Smooth muscle cell (in vitro differentiated cells): ENCODE data around the gene YPEL2. TPM values are rescaled to one million over a fixed set of nuclear protein-coding genes. Genes with fewer than 3 reads are reported as not detected.
"Not testable (repeated sequence)": the region's sequence is repeated elsewhere in the genome, so short reads cannot be mapped to it uniquely, and the experiment has no call there.

Experiments
- DNase-seq: peaks from one replicate; lab custom pipeline; 2025; ENCODE audit not compliant: unreplicated experiment; lab: John Stamatoyannopoulos, UW
- H2AFZ ChIP-seq: fragments of 200-600 bp; sonication (generic); 2 replicates; pipeline ENCODE4 v1.6.0; 2016; ENCODE audit warnings: antibody characterized with exemption, low read depth, mild to moderate bottlenecking
- H3F3A ChIP-seq: fragments of 200-600 bp; sonication (generic); 2 replicates; pipeline ENCODE4 v1.6.0; 2017; ENCODE audit warnings: antibody characterized with exemption, low read depth
- H3K27ac ChIP-seq: fragments of 200-600 bp; sonication (generic); 2 replicates; pipeline ENCODE4 v1.5.1; 2016; ENCODE audit warnings: low read depth, mild to moderate bottlenecking
- H3K27me3 ChIP-seq: fragments of 200-600 bp; sonication (generic); 2 replicates; pipeline ENCODE4 v1.6.1; 2016; ENCODE audit warnings: low read depth, mild to moderate bottlenecking
- H3K36me3 ChIP-seq: fragments of 200-600 bp; sonication (generic); 2 replicates; pipeline ENCODE4 v1.5.1; 2016; ENCODE audit warnings: low read depth
- H3K4me1 ChIP-seq: fragments of 200-600 bp; sonication (generic); 2 replicates; pipeline ENCODE4 v1.5.1; 2016; ENCODE audit warnings: low read depth
- H3K4me2 ChIP-seq: fragments of 200-600 bp; sonication (generic); 2 replicates; pipeline ENCODE4 v1.6.0; 2016; ENCODE audit warnings: mild to moderate bottlenecking
- H3K4me3 ChIP-seq: fragments of 200-600 bp; sonication (generic); 2 replicates; pipeline ENCODE4 v1.5.1; 2016; ENCODE audit warnings: mild to moderate bottlenecking
- H3K79me2 ChIP-seq: fragments of 200-600 bp; sonication (generic); 2 replicates; pipeline ENCODE4 v1.6.0; 2016; ENCODE audit warnings: low read depth, mild to moderate bottlenecking
- H3K9ac ChIP-seq: fragments of 200-600 bp; sonication (generic); 2 replicates; pipeline ENCODE4 v1.6.0; 2016; ENCODE audit warnings: low read depth
- H3K9me3 ChIP-seq: fragments of 200-600 bp; sonication (generic); replicated peaks from 2 replicates; pipeline ENCODE4 v1.5.1; 2016; ENCODE audit warnings: low read depth
- H4K20me1 ChIP-seq: fragments of 200-600 bp; sonication (generic); 2 replicates; pipeline ENCODE4 v1.6.0; 2016; ENCODE audit warnings: low read depth
- WGBS: methylation state at CpG from one replicate; pipeline ENCODE4 v1.1.7; 2016; ENCODE audit warnings: low lambda C conversion rate; 5-methylcytosine and 5-hydroxymethylcytosine counted together
- polyA plus RNA-seq: library from polyadenylated mRNA; unstranded; fragments of >200 nt; fragmentation: Nextera tagmentation; extraction: Ambion mirVana; gene quantifications from 2 replicates; pipeline ENCODE4 v1.2.1, GENCODE V29; 2016
- total RNA-seq: library from RNA; depleted of rRNA; stranded (reverse); fragments of >200 nt; gene quantifications from 2 replicates; pipeline ENCODE4 v1.2.3, GENCODE V29; 2014
- TF ChIP-seq, protein P1 (sequence below): fragments of 200-600 bp; sonication (generic); IDR thresholded peaks from 2 replicates; pipeline ENCODE4 v1.5.1; 2017; ENCODE audit warnings: borderline replicate concordance, mild to moderate bottlenecking, antibody characterized with exemption; ENCODE audit not compliant: insufficient read depth, poor library complexity, severe bottlenecking

The YPEL2 gene
- total and polyA plus RNA-seq, 2 experiments from 2014 or later = 4.0 to 9.6 TPM

DNA sequence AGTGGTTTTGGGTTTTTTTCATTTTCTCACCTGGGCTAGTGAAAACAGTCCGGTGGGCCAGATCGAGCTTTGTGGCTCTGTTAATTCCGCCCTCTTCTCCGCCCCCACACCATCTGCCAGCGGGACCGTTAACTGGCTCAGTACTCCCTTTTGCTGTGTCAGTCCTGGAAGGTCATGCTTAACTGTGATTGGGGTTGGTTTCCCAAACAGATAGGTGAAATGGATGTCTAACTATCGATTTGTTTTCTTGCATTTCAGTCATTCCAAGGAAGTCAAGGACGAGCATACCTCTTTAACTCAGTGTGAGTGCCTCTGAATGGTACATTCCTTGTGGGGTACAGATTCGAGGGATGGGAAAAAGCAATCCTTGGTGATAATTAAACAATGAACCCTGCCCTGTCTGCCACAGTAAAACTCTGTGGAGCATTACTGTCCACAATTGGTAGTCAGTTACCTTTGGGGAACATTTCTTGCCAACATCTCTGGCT lies 56.7 kb downstream of the YPEL2 start:
- TF ChIP-seq, protein P1, sequence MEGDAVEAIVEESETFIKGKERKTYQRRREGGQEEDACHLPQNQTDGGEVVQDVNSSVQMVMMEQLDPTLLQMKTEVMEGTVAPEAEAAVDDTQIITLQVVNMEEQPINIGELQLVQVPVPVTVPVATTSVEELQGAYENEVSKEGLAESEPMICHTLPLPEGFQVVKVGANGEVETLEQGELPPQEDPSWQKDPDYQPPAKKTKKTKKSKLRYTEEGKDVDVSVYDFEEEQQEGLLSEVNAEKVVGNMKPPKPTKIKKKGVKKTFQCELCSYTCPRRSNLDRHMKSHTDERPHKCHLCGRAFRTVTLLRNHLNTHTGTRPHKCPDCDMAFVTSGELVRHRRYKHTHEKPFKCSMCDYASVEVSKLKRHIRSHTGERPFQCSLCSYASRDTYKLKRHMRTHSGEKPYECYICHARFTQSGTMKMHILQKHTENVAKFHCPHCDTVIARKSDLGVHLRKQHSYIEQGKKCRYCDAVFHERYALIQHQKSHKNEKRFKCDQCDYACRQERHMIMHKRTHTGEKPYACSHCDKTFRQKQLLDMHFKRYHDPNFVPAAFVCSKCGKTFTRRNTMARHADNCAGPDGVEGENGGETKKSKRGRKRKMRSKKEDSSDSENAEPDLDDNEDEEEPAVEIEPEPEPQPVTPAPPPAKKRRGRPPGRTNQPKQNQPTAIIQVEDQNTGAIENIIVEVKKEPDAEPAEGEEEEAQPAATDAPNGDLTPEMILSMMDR = no peak
- Histone ChIP-seq H2AFZ (no peak overlapping the region), H3K9me3 (no peaks in the 10 kb centered on the region), H3K4me2 (no peak overlapping the region), H3K36me3 (no peaks in the 10 kb centered on the region), H3F3A (peaks cover 4% of the 10 kb centered on the region), H3K27ac (no peak overlapping the region), H3K4me3 (no peak overlapping the region), H3K79me2 (no peaks in the 10 kb centered on the region), H3K4me1 (no peaks in the 10 kb centered on the region), H3K27me3 (no peaks in the 10 kb centered on the region), H4K20me1 (no peaks in the 10 kb centered on the region), H3K9ac (no peak overlapping the region)
- 69% methylated on average over 9 of the region's 9 CpGs for WGBS
- no peak for DNase-seq

DNA sequence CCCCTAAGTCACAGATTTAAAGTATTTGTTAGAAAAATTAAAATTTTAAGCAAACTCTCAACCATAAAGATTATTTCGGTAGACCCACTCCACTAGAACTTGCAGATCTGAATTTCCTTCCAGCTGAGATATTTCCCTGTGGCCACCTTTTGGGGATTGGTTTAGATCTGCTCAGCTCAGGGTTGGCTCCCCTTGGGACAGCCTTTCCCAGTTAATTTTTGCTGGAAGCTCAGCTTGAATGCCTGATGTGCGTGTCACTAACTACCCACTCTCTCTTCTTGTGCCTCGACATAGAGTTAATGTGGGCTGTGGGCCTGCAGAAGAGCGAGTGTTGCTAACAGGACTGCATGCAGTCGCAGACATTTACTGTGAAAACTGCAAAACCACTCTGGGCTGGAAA lies 57.6 kb downstream of the YPEL2 start:
- 64% methylated on average over 5 of the region's 5 CpGs for WGBS
- TF ChIP-seq, protein P1 = no peak

DNA sequence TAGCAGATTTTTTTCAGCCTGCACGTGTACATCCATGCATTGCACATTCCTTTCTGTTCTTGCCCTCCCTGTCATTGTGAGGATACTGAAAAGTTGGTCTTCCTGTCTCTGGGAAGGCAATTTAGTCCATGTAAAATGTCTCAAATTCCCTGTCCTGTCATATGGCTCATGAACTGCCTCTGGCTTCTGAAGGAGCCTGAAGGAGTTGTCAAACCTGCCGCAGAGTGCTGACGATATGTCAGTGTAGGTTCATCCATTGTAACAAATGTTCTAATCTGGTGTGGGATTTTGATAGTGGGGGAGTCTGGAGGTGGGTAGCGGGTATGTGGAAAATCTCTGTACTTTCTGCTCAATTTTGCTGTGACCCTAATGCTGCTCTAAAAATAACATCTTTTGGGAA lies 59.6 kb downstream of the YPEL2 start:
- DNase-seq = no peak
- Histone ChIP-seq H3K4me1 (no peaks in the 10 kb centered on the region), H3K79me2 (no peaks in the 10 kb centered on the region), H3K27ac (no peak overlapping the region), H4K20me1 (no peaks in the 10 kb centered on the region), H3K27me3 (no peaks in the 10 kb centered on the region), H3K9me3 (no peaks in the 10 kb centered on the region), H2AFZ (no peak overlapping the region), H3F3A (no peaks in the 10 kb centered on the region), H3K4me2 (no peak overlapping the region), H3K4me3 (no peak overlapping the region), H3K9ac (no peak overlapping the region), H3K36me3 (no peaks in the 10 kb centered on the region)
- TF ChIP-seq, protein P1 = no peak
- 88% methylated on average over 4 of the region's 4 CpGs for WGBS

More for the DNA sequence above, 57.6 kb downstream of the YPEL2 start:
- peaks cover 2% of the 10 kb centered on the region for H3F3A ChIP-seq
- no peaks in the 10 kb centered on the region for H3K79me2 ChIP-seq
- no peaks in the 10 kb centered on the region for H3K9me3 ChIP-seq
- no peak overlapping the region for H3K27ac ChIP-seq
- no peaks in the 10 kb centered on the region for H3K27me3 ChIP-seq
- H3K4me1 ChIP-seq = no peaks in the 10 kb centered on the region
- H2AFZ ChIP-seq = no peak overlapping the region
- H3K4me3 ChIP-seq = no peak overlapping the region
- H3K9ac ChIP-seq = no peak overlapping the region
- DNase-seq = no peak
- no peaks in the 10 kb centered on the region for H4K20me1 ChIP-seq
- no peak overlapping the region for H3K4me2 ChIP-seq
- no peaks in the 10 kb centered on the region for H3K36me3 ChIP-seq

DNA sequence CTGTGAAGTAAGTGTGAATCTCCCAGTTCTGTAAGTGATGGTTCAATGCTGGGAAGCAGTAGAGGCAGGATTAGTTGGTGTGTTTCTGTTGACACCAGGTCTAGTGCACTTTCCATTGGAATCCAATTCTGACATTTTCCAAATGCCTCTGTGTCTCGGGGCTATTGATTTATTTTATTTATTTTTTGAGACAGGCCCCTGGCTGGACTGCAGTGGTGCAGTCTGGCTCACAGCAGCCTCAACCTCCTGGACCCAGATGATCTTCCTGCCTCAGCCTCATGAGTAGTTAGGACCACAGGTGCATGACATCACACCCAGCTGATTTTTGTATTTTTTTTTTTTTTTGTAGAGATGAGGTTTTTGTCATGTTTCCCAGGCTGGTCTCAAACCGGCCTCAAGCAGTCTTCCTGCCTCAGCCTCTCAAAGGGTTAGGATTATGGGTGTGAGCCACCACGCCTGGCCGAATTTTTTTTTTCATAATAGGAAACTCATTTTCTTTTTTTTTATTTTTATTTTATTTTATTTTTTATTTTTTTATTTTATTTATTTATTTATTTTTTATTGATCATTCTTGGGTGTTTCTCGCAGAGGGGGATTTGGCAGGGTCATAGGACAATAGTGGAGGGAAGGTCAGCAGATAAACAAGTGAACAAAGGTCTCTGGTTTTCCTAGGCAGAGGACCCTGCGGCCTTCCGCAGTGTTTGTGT lies 61.7 kb downstream of the YPEL2 start:
- Histone ChIP-seq H3K4me3 (no peak overlapping the region), H3K9me3 (no peaks in the 10 kb centered on the region), H3K9ac (no peak overlapping the region), H3K4me2 (no peak overlapping the region), H3K27me3 (no peaks in the 10 kb centered on the region), H3K36me3 (no peaks in the 10 kb centered on the region), H2AFZ (no peak overlapping the region), H4K20me1 (no peaks in the 10 kb centered on the region), H3K27ac (no peak overlapping the region), H3F3A (no peaks in the 10 kb centered on the region), H3K4me1 (no peaks in the 10 kb centered on the region), H3K79me2 (no peaks in the 10 kb centered on the region)
- TF ChIP-seq, protein P1 = no peak
- DNase-seq = no peak
- WGBS = 95% methylated on average over 5 of the region's 7 CpGs

DNA sequence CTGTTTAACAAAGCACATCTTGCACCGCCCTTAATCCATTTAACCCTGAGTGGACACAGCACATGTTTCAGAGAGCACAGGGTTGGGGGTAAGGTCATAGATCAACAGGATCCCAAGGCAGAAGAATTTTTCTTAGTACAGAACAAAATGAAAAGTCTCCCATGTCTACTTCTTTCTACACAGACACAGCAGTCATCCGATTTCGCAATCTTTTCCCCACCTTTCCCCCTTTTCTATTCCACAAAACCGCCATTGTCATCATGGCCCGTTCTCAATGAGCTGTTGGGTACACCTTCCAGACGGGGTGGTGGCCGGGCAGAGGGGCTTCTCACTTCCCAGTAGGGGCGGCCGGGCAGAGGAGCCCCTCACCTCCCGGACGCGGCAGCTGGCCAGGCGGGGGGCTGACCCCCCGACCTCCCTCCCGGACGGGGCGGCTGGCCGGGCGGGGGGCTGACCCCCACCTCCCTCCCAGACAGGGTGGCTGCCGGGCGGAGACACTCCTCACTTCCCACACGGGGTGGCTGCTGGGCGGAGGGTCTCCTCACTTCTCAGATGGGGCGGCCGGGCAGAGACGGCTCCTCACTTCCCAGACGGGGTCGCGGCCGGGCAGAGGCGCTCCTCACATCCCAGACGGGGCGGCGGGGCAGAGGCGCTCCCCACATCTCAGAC lies 62.4 kb downstream of the YPEL2 start:
- H3K27ac ChIP-seq, H4K20me1 ChIP-seq, DNase-seq, H3K4me1 ChIP-seq, H3K9me3 ChIP-seq, H3K4me3 ChIP-seq, H2AFZ ChIP-seq, H3K9ac ChIP-seq, H3K79me2 ChIP-seq, H3K4me2 ChIP-seq, H3K27me3 ChIP-seq, H3K36me3 ChIP-seq, H3F3A ChIP-seq: not testable (repeated sequence)
- 97% methylated on average over 27 of the region's 35 CpGs for WGBS
